Hematopoietic multipotent progenitor cell (in vitro differentiated cells): ENCODE measurements around the gene MYL6. TPM values are rescaled to one million over a fixed set of nuclear protein-coding genes. Genes with fewer than 3 reads are reported as not detected.
"Not testable (repeated sequence)": the region's sequence is repeated elsewhere in the genome, so short reads cannot be mapped to it uniquely, and the experiment has no call there.

Experiments used
- DNase-seq, 3 donors: peaks; one replicate each; pipeline ENCODE4 v3.0.0-alpha.2; 2011 to 2015; ENCODE audit warnings: low read depth in 2 of 3, low spot score in 2 of 3
- total RNA-seq: library from RNA; depleted of rRNA; stranded (reverse); fragments of >200 nt; gene quantifications from one replicate; pipeline ENCODE4 v1.2.3, GENCODE V29; 2012

MYL6 gene
- total RNA-seq = 563 TPM

DNA sequence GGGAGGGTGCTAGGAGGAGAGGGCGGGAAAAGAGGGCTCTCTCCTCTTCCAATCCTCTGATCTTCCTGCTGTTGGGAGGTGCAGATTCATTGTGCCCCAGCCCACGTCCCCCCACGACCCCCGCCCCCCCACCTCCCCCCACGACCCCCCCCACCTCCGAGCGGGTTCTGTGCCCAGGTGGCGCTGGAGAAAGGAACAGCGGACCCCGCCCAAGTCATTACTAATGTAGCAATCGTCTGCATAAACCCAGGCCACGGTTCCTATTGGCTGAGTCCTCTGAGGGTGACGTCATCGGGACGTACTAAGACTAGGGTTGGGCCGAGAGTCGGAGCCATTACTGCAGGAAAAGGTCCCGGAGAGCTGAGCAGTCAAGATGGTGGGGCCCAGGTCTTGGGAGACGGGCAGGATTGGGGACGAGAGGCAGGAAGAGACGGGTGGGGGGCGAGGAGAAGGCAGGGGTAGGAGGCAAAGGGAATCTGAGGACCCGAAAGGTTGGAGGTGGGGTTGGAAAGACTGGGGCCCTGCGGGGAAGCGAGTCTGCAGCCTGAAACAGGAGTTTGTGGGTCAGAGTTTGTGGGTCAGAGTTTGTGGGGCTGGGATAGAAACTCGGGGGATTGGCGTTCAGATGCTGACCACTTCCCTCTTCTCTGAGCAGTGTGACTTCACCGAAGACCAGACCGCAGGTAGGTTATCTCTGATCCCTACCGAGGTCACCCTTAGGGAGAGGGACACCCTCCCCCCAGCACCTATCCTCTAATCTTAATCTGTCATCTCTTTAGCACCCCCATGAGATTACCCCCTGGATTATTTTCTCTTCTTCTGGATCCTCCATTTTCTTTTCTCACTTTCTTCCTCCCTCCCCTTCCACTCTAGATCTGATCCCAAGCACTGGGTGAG lies at the start of gene MYL6:
TSS of gene MYL6 (plus strand) at position 331 of the 897 bp plus-strand sequence. CDS start at position 374, 43 bp downstream.
- peak; percentile 82 to 98 (median 96) for DNase-seq

DNA sequence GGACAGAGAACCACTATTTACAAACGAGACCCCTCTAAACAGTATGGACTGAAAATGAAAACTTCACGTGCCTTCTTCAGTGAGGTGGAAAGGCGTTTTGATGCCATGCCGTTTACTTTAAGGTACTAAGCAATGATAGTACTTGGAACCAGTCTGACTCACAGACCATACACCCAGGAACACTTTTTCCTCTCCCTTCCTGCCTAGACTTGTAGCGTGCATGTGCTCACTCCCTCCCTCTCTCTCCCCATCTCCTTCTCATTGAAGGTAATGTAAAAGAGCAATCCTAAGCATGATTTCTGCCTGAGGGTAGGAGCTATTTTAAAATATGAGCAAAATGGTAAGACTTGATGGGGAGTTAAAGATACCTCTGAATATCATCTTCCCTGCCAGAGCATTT lies 47.6 kb upstream of the MYL6 start:
- no peak for DNase-seq

DNA sequence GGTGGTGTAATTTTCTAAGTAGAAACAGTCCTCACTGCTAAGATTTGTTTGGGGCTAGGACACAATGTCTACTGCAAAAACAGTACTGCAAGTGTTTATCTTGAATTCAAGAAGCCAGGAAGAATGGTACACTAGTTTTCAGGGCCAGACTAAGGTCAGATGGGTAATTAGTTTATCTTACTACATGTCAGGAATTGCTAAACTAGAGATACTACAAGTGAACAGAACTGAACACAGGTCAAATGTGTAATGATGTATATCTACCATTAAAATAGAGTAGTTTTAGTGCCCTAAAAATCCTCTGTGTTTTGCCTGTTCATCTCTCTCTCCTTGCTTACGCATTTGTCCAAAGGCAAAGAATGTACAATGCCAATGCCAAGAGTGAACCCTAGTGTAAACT lies 44.1 kb upstream of the MYL6 start:
- no peak for DNase-seq

DNA sequence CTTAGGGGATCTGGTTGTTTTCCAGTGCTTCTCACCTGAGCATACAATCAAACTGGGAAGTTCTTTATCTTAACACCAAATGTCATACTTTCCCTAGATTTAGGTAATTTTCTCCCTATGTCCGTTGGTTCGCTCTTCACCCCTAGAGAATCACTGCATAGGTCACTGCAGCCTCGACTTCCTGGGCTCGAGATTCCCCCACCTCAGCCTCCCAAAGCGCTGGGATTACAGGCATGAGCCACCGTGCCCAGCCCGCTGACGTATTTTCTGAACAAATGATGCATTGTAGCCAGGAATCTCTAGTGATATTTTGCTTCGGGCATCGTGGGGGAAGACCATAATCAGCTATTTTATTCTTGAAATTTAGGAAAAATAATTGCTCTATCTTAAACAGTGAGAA lies 42.8 kb upstream of the MYL6 start:
- DNase-seq = no peak

DNA sequence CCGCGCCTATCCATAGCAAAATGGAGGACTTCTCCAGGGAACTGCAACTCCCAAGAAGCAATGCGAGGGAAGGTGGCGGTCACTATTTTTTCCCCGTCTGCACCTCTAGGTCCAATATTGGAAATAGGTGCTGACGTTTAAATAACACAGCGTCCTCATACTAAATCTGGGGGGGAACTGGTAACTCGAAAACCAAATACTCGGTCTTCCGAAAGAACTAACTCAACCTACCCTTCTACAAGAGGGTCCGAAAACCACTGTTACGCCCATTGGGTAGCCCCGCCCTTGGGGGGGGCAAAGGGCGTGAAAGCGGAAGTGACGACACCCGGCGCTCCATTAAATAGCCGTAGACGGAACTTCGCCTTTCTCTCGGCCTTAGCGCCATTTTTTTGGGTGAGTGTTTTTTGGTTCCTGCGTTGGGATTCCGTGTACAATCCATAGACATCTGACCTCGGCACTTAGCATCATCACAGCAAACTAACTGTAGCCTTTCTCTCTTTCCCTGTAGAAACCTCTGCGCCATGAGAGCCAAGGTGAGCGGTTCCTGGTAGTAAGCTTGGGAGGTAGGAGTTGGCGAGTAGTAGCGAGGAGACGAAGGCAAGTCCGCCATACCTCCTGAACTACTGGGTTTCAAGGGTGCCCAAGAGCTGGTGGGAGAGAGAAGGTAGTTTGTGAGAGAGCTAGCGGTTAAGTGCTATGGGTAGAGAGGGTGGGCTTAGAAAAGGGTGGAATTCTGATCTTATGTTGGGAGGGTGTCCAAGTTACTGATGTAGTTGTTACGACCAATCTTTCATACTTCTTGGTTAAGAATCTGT lies 41.7 kb upstream of the MYL6 start, which contains the start of gene RPL41:
TSS of gene RPL41 (plus strand) at position 367 of the 815 bp plus-strand sequence.
- DNase-seq = peak; percentile 91 to 97 (median 94)

DNA sequence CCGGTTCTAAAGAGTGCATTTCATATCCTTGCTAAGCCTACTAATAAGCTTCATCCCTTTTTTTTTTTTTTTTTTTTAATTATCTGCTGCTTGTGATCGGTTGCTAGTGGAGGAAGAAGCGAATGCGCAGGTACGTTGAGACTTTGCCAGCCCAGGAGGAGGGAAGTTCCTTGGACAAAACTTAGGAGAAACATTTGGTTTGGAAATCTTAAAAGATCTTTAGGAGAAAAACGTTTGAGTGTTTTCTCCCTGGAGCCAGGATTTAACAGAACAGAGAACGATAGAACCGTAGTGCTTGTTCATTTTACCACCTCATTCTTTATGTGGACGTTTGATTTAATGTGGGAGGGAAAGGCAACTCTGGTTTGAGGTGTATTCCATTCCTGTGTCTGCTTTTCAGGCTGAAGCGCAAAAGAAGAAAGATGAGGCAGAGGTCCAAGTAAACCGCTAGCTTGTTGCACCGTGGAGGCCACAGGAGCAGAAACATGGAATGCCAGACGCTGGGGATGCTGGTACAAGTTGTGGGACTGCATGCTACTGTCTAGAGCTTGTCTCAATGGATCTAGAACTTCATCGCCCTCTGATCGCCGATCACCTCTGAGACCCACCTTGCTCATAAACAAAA lies 41.0 kb upstream of the MYL6 start:
- DNase-seq = not testable (repeated sequence)

DNA sequence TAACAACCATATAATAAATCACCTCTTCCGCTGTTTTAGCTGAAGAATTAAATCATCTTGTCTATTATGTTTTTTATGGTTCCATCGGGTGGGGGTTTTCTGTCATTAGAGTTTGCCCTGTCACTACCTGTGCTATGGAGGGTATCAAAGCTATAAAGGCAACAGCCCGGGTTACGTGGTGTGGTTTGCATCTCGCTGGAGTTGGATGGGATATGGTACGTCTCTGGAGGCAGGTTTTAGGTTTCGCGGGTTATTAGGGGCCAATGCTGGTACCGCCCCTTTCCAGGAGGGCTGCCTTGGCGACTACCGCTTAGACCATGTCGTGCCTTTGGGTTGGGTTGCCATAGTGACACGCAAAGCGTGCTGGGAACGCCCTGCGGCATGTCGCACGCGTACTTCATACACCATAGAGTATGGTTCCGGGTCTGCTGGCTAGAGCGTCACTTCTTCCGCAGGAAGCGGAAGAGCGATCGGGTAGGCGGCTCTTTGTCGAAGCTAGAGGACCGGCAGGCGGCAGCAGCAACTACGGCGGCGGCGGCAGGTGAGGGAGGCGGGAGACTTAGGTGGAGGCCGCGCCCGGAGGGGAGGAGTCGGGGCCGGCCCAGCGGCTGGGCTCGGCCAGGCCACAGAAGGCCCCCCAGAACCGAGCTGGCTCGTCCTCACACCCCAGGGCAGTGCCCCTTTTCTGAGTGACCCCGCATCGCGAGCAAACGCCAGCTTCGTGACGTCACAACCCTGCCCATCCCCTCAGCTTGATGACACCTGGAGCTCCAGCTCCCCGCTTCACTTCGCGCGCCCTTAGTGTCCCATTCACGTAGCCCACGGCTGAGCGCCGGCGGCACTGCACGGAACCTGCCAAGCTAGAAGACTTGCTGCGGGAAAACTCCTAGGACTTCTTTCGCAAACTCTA lies 40.1 kb upstream of the MYL6 start, which contains the start of gene ZC3H10:
TSS of gene ZC3H10 (plus strand) at position 489 of the 910 bp plus-strand sequence. CDS start 2,297 bp downstream, outside the sequence.
- DNase-seq = peak; percentile 96 to 100 (median 99)

DNA sequence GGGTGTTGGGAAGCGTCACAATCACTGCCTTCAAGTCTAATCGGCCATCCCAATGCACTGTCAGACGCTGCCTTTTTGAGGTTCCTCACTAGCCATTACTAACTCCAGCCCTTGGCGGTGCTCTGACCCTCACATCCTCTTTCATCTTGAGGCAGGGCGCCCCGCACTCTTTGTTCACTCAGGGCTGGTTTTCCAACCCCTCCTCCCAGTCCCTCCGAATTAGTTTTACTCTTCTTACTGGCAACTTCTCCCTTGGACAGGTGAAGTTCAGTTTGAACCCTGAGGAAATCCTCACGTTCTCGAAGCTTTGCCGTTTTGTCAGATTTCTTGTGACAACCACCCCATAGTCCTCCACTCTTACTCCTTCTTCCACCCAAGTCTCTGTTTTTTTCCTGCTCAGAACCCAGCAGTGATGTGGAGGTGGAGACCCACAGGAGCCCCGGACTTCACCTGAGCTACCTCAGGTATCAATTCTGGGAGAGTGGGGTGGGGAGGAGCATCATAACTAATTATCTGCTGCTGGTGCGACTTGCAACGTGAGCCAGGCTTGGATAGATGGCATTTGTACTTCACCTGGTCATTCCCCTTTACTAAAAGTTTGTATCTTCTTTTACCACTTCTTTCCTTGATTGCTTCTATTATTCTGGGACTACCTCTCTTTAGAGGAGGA lies 39.3 kb upstream of the MYL6 start:
- no peak for DNase-seq

DNA sequence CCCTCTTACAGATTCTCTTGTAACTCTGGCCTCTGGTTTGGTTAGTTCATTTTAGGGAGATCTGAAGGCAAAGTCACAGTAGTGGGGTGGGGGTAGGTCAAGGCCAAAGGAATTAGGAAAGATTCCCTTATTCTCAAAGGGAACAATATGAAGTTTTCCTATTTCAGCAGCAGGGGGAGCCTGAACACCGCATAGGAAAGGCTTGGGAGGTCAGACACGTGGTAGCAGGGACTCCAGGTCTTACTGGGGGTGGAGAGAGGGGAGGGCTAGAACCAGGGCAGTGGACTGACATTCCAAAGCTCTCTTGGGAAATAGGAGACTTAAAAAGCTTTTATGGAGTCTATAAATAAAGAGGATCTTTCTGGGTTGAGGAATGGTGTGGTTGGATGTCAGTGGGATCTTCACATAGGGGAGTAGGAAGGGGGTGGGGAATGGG lies 38.8 kb upstream of the MYL6 start:
- peak in 2 of 3 donors; percentile 73 to 88 for DNase-seq

DNA sequence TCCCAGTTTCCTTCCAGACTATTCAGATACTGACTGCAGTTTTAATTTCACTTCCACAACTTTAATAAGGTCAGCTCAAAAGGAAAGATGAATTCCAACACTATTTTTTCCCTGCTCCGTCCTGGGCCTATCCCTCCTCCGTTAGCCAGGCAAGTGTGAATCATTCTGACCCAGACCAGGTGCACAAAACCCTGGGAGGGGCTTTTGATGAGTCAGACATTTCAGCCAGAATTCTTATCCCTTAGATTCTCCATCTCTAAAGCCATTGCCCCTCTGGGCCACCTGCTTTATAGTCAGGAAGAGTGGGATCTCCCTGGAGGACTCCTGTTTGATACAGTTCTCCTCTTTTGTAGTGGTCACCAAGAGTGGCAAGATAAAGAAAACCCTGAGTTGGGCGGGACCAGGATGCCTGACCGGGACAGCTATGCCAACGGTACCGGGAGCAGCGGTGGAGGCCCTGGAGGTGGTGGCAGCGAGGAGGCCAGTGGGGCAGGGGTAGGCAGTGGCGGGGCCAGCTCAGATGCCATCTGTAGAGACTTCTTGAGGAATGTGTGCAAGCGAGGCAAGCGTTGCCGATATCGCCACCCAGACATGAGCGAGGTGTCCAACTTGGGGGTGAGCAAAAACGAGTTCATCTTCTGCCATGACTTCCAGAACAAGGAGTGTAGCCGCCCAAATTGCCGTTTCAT lies 37.9 kb upstream of the MYL6 start:
- no peak for DNase-seq

DNA sequence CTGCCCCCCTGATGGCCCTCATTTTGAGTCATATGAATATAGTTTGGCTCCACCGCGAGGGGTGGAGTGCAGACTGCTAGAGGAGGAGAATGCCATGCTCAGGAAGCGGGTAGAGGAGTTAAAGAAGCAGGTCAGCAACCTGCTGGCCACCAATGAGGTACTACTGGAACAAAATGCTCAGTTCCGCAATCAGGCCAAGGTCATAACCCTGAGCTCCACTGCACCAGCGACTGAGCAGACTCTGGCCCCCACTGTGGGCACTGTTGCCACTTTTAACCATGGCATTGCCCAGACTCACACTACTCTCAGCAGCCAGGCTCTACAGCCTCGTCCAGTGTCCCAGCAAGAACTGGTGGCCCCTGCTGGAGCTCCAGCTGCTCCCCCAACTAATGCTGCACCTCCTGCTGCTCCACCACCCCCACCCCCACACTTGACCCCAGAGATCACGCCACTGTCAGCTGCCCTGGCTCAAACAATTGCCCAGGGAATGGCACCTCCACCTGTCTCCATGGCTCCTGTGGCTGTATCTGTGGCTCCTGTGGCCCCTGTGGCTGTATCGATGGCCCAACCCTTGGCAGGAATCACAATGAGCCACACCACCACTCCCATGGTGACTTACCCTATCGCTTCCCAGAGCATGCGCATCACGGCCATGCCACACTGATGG lies 36.8 kb upstream of the MYL6 start:
- DNase-seq = no peak

DNA sequence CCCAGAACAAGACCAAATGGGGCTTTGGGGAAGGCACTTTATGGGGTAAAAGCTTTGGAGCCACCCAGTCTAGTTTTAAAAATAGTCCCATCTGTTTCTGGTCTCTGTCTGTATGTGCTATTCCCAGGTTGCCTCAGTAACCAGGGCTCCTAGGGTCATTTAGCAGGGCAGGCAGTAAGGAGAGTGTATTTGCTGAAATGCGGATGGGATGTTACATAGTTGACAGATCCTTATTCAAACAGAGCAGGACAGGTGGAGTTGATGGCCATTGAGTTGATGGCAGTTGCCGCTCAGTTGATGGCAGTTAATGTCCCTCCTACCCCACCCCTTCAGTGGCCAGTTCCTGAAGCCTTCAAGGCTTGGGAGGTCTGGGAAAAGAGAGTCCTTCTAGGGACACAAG lies 35.5 kb upstream of the MYL6 start:
- no peak for DNase-seq

DNA sequence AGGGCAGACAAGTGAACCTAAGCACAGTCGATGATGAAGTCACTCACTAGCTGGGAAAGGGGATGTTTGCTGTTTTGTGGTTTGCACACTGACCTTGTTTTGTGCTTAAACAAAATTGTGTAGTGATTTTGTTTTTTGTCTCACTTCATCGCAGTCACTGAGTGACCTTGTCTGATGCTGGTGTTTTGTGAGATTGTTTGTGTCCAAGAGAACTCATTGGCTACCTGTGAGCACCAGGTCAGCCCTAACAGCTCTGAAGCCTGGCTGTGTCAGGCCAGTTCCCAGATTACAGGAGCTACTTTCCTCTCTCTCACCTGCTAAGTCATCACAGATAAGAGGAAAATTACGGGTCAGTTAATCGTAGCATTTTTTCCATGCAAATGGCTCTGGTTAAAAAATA lies 34.0 kb upstream of the MYL6 start:
- DNase-seq = no peak

DNA sequence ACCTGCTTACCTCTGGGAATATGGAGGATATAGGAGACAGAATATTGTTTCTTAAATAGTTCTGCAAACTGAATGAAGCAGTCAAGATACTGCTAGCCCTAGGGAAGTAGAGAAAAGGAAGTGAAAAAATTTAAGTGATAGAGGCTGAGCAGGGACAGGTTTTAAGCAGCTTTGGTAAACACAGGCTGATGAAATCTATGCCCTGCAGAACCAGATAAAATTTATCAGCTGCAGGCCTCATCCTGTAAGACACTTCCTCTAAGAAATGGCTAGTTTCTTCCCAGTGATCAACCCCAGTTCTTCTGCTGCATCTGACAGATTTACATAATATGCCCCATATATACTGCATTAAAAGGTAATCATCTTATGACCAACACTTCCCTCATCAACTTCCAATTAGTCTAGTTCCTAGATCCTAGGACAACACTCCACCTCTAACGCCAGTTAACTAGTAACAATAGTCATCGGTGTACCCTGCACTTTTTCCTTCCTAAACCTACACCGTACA lies 31.4 kb upstream of the MYL6 start:
- DNase-seq = peak in 2 of 3 donors; percentile 66 to 78

DNA sequence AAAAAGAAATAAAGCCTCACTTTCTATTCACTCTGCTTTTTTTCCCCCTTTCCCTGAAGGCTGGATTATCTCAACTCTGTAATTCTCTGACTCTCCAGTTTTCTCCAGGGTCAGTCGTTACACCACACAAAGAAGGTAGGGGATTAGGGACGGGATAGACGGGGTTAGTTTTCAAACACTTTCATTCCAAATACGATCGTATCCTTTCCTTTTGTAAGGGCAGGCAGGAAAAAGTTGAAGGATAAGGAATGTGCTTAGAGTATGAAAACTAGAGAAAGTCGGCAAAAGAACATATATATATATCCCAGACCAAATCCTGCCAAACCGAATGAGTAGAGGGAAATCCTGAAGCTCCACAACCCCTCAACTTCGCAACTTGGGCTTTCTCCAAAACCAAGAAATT lies 30.7 kb upstream of the MYL6 start:
- no peak for DNase-seq

DNA sequence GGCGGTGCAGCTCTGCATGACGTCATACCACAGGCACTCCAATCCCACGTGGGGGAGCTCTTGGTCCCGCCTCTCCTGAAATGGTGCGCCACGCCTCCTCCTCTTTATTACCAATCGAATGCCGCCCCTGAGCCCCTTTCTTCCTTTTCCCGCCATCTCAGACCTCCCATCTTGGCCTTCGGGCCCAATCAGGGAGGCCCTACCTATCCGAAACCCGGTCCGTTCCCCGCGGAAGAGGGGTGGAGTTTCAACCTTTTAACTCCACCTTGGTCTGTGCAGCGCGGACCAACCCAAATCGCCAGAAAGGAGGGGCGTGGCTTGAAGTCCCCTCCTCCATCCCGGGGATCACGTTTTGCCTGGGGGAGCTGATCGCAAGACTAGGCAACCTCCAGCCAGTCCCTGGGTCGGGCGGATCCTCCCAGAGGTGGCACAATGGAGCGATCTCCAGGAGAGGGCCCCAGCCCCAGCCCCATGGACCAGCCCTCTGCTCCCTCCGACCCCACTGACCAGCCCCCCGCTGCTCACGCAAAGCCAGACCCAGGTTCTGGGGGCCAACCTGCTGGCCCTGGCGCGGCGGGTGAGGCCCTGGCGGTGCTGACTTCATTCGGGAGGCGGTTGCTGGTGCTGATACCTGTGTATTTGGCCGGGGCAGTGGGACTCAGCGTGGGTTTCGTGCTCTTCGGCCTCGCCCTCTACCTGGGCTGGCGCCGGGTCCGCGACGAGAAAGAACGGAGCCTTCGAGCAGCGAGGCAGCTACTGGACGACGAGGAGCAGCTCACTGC lies 30.1 kb upstream of the MYL6 start, which contains the start of gene ESYT1:
TSS of gene ESYT1 (plus strand) at position 380 of the 782 bp plus-strand sequence. CDS start at position 433, 53 bp downstream.
- peak; percentile 92 to 100 (median 100) for DNase-seq

DNA sequence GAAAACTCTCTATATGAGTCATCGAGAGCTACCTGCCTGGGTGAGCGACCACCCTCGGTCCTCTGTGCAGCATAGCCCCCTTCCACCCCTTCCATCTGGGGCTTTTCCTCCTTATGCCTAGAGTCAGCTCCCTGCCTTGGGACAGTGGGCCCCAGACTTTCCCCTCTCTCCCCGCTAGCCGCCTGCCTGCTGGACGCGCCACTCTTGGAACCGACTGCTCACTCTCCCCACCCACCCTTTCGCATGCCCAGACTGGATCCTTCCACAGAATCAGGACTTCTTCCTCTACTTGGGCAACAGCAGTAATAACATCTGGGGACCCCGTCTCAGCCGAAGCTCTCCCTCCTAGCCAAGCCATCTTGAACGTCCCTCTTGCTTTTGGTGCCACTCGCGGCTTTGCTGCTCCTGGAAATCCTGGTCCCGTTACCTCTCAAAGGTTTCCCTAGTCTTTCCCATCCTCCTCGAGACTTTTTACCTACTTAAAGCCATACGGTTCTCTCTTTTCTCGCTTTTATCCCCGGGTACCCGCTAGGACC lies 29.4 kb upstream of the MYL6 start:
- no peak for DNase-seq
